ENCODE results near the gene TPRN.

- TF ChIP-seq POLR2A (IDR thresholded peaks at IDR 0.05; ENCODE audit: low read depth, low read length) (no peak), TAF1 (IDR thresholded peaks at IDR 0.05; ENCODE audit: low read depth, low read length) (no peak), PAX5 (IDR thresholded peaks at IDR 0.05; ENCODE audit: insufficient read depth, low read length, severe bottlenecking) (no peak), POLR2AphosphoS5 (IDR thresholded peaks at IDR 0.05; ENCODE audit: low read depth, low read length) (no peak), SPI1 (IDR thresholded peaks at IDR 0.05; ENCODE audit: low read depth, low read length) (no peak)
Observed at GRCh38 chr9:137215196-137215986, 14.8 kb upstream of the TPRN start.

All from GM12891 (cell line).